Measurements from ENCODE around the gene SERPIND1.
"Not testable (repeated sequence)": the region's sequence is repeated elsewhere in the genome, so short reads cannot be mapped to it uniquely, and the experiment has no call there.

SERPIND1 gene, protein sequence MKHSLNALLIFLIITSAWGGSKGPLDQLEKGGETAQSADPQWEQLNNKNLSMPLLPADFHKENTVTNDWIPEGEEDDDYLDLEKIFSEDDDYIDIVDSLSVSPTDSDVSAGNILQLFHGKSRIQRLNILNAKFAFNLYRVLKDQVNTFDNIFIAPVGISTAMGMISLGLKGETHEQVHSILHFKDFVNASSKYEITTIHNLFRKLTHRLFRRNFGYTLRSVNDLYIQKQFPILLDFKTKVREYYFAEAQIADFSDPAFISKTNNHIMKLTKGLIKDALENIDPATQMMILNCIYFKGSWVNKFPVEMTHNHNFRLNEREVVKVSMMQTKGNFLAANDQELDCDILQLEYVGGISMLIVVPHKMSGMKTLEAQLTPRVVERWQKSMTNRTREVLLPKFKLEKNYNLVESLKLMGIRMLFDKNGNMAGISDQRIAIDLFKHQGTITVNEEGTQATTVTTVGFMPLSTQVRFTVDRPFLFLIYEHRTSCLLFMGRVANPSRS

GRCh38 chr22:20773793-20774212 is at the start of gene SERPIND1:
Gene SERPIND1, plus strand, starts transcription at chr22:20774113. Its CDS starts 5,200 bp downstream, at chr22:20779313.
- DNase-seq (ENCODE audit: low read depth): no peak

DNA sequence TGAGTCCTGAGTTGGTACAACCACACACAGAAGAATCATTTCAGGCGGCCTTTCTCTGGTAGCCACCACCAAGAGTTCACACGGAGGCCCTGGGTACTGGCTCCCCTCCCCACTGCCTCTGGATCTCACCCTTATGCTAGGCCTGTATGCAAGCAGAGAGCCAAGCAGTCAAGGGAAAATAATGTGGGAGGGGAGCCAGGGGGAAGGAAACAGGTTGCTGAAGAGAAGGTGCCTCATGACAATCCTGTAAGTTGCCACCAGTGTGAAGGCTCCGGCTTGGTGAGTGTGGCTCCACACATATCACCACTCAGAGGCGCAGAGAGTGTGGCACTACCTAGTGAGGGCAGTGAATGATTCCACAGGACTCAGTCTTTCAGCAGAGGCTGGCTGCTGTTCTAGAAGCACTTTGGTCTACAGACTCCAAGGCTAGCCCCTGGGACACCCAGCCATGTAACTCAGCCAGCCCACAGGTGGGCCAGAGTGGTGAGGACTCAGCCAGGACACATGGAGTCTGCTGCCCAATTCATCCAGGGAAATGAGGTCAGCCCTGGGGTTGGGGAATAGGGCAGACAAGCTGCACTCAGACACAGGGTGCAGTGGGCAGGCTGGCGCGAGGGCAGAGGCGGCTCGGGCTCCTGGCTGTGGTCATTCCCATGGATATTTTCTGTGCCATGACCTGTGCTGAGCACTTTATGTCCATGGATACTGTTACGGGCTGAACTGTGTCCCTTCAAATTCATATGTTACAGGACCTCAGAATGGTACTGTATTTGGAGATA is 49.0 kb upstream of the SERPIND1 start:
- no peak for DNase-seq (ENCODE audit: low read depth)

DNA sequence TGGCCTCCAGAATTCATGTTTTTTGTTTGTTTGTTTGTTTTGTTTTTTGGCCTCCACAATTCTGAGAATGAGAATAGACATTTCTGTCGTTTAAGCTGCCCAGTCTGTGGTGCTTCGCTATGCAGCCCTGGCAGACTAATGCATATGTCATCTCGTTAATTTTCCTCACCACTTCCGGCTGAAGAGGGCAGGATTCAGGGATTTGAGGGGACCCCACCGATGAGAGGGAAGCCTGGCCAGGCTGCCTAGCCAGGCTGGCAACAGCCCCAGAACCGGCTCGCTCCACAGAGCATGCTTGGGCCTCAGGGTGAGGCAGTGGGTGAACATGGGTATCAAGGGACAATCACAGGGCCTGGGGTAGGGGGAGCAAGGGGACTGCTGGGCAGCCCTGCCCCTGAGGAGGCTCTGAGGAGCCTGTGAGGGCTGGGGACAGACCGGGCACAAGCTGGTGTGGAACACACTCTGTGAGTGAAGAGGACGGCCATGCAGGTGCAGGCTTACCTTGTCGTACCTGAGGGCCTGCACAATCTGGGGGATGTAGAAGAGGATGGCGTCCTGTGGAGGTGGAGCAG is 47.8 kb upstream of the SERPIND1 start:
- no peak for DNase-seq (ENCODE audit: low read depth)

DNA sequence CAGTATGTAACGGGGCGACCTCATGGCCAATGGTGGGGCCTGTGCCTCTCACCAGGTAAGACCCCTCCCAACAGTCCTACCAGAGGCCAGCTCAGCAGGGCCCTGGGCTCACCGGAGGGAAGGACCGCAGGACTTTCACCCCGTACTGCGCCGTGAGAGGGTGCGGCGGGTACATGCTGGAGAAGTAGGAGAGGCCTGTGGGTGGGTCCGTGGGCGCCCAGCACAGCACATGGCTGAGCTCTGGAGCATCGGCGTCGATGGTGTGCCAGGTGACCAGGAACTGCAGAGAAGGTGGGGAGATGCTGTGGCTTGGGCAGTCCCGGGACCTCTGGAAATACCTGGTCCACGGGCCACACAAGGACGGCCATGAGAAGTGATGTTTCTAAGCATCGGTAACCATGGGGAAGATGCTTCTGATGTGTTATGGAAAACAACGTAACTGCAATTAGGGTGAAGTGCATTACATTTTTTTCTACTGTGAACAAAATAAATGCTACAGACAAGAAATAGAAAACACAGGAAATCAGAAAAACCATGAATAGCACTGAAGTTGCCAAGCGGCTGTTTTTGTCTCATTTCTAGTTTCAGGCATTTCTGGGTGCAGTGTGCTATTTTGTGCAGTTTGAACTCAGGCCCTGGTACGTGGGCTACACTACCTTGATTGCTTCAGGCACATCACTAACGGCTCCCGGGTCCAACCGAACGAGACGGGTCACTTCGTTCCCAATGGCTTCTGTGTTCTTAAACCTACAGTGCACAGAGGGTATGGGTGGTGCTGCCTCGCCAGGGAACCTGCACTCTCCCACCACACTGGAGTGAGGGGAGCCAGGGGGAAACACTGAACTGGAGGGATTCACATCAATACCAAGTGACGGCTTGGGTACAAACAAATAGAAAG is 46.5 kb upstream of the SERPIND1 start:
- DNase-seq (ENCODE audit: low read depth): no peak

DNA sequence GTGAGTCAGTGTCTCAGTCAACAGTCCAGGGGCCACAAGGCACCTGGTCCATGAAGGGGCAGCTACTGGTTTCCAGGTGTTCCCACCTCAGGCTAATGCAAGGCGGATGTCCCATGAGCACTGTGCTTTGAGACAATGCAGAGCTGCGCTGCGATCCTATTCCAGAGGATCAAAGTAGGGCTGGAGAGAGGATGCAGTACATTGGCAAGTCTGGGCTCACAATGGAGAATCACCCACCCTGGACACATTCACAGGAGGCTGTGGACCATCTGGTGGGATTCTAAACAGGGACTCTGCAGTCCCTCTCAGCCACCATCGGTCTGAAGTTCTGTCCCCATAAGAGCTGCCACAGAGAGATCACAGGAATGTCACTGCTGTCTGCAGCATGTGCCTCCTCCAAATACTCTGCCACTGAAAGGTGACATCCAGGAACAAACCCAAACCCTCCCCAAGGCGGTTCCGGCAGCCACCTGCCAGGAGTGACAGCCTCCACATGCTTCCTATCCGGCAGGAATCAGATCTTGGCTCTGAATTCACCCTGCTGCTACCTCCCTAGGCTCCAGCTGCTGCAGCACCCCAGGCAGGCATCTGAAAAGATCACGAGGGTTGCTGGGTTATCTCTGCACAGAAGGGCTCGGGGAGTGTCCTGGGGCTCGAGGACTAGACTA is 45.3 kb upstream of the SERPIND1 start:
- no peak for DNase-seq (ENCODE audit: low read depth)

DNA sequence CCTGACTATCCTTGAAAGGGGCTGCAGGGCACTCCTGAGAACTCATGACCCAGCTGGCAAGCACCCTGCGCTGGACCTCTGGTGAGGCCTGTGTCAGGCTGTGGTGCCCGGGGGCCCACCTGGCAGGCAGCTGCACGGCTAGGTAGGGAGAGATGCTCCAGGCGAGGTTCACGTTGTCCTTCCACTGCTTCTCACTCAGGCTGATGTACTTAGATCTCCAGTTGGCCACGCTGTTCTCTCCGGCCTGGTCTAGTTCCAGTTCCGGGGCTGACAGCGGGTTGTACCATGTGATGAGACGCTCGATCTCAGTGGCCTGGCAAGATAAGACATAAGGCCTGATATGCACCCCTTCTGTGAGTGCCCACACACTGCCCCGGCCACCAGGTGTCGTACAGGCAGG is 44.7 kb upstream of the SERPIND1 start:
- DNase-seq (ENCODE audit: low read depth): no peak

DNA sequence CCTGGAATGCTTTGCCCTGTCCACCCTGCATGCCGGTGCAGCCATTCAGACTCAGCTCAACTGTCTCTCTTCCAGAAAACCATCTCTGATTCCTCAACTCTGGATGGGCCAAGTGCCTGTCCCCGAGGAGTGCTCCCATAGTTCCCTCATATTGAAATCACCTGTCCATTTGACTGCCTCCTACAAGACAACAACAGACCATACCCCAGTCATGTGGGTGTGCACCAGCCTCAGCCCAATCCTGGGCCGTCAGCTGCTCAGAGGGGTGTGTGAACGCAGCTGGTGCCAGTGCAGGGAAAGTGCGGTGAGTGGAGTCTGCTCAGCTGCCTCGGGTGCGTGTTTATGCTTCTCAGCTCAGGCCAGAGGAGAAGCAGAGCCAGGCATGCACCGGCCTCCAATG is 41.5 kb upstream of the SERPIND1 start:
- not testable (repeated sequence) for DNase-seq (ENCODE audit: low read depth)

GRCh38 chr22:20735356-20736162 is 38.4 kb upstream of the SERPIND1 start:
- not testable (repeated sequence) for DNase-seq (ENCODE audit: low read depth)

DNA sequence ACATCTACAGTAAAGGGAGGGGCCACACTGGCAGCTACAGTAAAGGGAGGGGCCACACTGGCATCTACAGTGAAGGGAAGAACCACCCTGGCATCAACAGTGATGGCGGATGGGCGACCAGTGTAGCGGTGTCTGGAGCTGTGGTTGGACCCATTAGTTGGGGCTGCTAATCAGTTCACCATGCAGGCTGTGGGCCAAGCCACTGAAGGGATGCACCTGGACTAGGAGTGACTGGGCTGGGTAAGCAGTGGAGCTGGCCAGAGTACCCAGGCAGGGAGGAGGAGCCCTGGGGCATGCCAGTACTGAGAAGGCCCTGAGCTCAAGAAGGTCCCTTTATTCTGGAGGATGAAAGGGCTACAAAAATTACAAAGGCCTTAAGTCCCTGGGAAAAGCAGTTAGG is 37.0 kb upstream of the SERPIND1 start:
- not testable (repeated sequence) for DNase-seq (ENCODE audit: low read depth)

DNA sequence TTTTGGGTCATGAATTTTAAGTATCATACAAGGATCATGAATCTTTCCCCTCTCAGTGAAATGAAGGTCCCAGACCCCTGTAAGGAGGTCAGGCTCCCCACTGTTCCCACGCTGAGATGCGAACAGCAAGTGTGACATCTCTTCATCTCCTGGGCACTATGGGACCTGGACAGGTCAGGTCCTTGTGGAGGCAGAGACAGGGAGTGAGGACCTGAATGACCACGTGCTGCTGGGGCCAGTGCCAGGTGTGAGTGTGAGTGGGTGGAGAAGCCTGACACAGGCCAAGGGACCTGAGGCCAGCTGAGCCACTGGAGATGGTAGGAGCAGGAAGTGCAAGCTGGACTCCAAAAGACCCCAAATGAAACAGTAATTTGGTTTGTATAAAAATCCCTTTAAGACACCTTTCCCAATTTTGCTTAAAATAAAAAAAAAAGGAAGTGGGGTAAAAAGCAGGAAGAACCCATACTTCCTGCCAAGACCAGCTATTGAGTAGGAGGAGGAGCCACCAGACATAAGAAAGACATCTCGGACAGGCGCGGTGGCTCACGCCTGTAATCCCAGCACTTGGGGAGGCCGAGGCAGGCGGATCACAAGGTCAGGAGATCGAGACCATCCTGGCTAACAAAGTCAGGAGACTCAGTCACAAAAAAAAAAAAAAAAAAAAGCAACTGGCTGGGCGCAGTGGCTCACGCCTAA is 35.4 kb upstream of the SERPIND1 start:
- no peak for DNase-seq (ENCODE audit: low read depth)

DNA sequence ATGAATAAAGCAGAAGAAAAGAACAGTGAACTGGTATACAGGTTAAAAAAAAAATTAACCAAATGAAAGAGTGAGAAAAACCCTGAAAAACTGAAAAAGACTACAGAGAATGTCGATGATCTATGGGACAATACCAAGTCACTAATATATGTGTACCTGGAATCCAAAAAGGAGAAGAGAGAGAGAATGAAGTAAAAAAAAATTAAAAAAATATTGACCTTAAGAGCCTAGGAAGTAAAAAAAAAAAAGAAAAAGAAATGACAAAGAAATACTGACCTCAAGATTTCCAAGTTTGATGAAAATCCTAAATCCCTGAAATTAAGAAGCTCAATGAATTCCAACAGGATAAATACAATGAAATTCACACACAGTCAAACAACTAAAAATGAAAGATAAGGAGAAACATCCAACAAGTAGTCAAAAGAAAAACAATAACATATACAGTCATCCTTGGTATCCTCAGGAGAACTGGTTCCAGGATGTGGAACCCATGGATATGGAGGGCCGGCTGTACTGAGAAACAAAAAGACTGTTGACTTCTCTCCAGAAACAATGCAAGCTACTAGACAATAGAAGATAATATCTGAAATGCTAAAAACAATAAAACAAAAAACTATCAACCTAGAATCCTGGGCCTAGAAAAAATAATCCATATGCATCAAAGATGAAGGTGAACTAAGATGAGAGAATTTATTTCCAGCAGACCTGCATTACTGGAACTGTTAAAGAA is 33.5 kb upstream of the SERPIND1 start:
- DNase-seq (ENCODE audit: low read depth): no peak

GRCh38 chr22:20741008-20741633 is 32.8 kb upstream of the SERPIND1 start:
- no peak for DNase-seq (ENCODE audit: low read depth)

DNA sequence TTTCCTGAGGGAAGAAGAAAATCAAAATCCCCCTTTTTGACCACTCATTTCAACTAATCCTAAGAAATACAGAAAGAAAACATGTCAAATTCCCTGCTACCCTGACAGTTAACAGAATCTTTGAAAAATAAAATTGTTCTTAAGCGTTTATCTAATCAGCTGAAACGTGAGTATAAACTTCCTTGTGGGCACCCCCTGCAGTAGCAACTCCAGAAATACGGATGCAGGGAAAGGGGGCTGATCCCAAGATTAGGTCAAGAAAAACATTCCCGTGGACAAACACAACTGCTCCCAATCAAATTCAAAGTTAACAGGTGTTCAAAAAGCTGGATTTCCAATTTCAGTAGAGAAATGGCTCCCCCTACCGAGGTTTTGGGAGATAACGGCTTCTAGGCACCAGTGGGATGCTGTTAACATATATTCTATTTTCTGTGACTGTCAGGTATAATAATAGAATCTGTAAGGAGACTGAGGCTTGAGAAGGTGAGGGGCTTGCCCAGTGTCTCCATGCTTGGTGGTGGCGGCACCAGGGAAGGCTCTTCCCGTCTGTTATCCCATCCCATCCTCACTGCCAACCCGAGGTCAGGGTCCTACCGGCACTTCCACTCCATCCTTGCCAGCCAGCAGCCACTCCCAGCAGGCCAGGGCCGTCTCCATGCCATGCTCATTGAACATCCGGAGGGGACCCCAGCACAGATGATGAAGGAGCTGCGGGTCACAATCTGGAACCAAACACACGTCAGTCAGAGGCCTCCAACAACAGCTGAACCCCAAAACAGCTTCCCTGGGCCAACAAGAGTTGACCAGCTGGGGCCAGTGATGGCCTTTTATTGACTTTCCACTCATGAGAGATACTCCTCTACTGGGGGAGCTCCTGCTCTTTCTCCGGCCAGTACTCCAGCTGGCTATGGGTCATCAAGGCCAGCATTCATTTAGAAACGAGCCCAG is 32.0 kb upstream of the SERPIND1 start:
- peak; percentile 7 for DNase-seq (ENCODE audit: low read depth)

- DNase-seq (ENCODE audit: low read depth): no peak
These were observed 31.1 kb upstream of the SERPIND1 start for GRCh38 chr22:20742764-20743163.

GRCh38 chr22:20744456-20744855 is 29.5 kb upstream of the SERPIND1 start:
- no peak for DNase-seq (ENCODE audit: low read depth)

DNA sequence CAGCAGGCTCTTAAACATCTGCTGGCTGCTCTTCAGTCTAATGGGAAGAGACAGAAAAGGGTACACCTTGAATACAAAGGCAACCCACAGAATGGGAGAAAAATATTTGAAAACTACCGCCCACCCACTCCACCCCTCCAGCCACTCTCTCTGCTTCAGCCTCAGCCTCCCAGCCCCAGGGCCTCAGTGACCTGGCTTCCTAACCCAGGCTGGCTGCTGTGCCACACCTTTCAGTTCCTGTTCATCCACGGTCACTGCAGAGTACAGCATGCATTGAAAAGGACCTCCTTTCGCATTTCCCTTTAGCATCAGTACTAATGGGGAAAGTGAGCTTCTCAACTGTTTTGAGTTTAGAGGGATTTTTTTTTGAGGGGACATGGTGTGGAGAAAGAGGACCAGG is 28.8 kb upstream of the SERPIND1 start:
- DNase-seq (ENCODE audit: low read depth): no peak

All from stimulated activated CD8-positive, alpha-beta memory T cell treated with anti-CD3 and anti-CD28 coated beads, Interleukin-4, amount 100 ng/mL, for 24 hours (primary cell).